ENCODE results near the gene FAM240B. TPM values are rescaled to one million over a fixed set of nuclear protein-coding genes. Genes with fewer than 3 reads are reported as not detected.

FAM240B gene
- total RNA-seq, 1 donor from 2014 or later = not detected

GRCh38 chr9:38707885-38708637 lies 11.9 kb downstream of the FAM240B start:
- ATAC-seq (no peak), DNase-seq (ENCODE audit: missing footprints) (no peak)
- intact Hi-C loops (cut with DNase I) = loop anchor here (5.0 kb wide), 1 partner anchor 66 kb away; no protein-coding TSS in a partner anchor

- DNase-seq (ENCODE audit: missing footprints) = no peak
- intact Hi-C loops (cut with DNase I) = loop anchor here (5.0 kb wide), 1 partner anchor 64 kb away; no protein-coding TSS in a partner anchor
- ATAC-seq = peak; percentile 77
Observed at GRCh38 chr9:38706493-38706892, 13.4 kb downstream of the FAM240B start.

GRCh38 chr9:38705917-38706316 lies 14.0 kb downstream of the FAM240B start:
- DNase-seq (ENCODE audit: missing footprints) (no peak), ATAC-seq (peak; percentile 41)
- intact Hi-C loops (cut with DNase I) = loop anchor here (5.0 kb wide), 1 partner anchor 64 kb away; no protein-coding TSS in a partner anchor

- intact Hi-C loops (cut with DNase I) = no loop called here
- no peak for DNase-seq (ENCODE audit: missing footprints)
- no peak for ATAC-seq
Observed at GRCh38 chr9:38700695-38701094, 19.2 kb downstream of the FAM240B start.

GRCh38 chr9:38699337-38699736 lies 20.6 kb downstream of the FAM240B start:
- intact Hi-C loops (cut with DNase I) = no loop called here
- DNase-seq (ENCODE audit: missing footprints) = no peak
- ATAC-seq = no peak

- ATAC-seq (no peak), DNase-seq (ENCODE audit: missing footprints) (no peak)
- intact Hi-C loops (cut with DNase I) = no loop called here
Observed at GRCh38 chr9:38697776-38698300, 22.1 kb downstream of the FAM240B start.

- no peak for ATAC-seq
- intact Hi-C loops (cut with DNase I) = no loop called here
- DNase-seq (ENCODE audit: missing footprints) = no peak
Observed at GRCh38 chr9:38696999-38697398, 22.9 kb downstream of the FAM240B start.

GRCh38 chr9:38694676-38695075 lies 25.3 kb downstream of the FAM240B start:
- intact Hi-C loops (cut with DNase I) = no loop called here
- no peak for ATAC-seq

GRCh38 chr9:38692707-38693106 lies 27.2 kb downstream of the FAM240B start:
- DNase-seq (ENCODE audit: missing footprints) = no peak
- no peak for ATAC-seq
- intact Hi-C loops (cut with DNase I) = no loop called here

More at GRCh38 chr9:38694676-38695075, 25.3 kb downstream of the FAM240B start:
- no peak for DNase-seq (ENCODE audit: missing footprints)

GRCh38 chr9:38690574-38690973 lies 29.4 kb downstream of the FAM240B start:
- intact Hi-C loops (cut with DNase I) = no loop called here
- DNase-seq (ENCODE audit: missing footprints) (no peak), ATAC-seq (no peak)

GRCh38 chr9:38689678-38690077 lies 30.3 kb downstream of the FAM240B start:
- intact Hi-C loops (cut with DNase I) = no loop called here
- DNase-seq (ENCODE audit: missing footprints) = no peak
- no peak for ATAC-seq

GRCh38 chr9:38687992-38688391 lies 31.9 kb downstream of the FAM240B start:
- ATAC-seq (no peak), DNase-seq (ENCODE audit: missing footprints) (no peak)
- intact Hi-C loops (cut with DNase I) = no loop called here

- ATAC-seq (peak; percentile 43), DNase-seq (ENCODE audit: missing footprints) (peak; percentile 65)
- intact Hi-C loops (cut with DNase I) = no loop called here
Observed at GRCh38 chr9:38687389-38687842, 32.5 kb downstream of the FAM240B start.

GRCh38 chr9:38686933-38687332 lies 33.0 kb downstream of the FAM240B start:
- DNase-seq (ENCODE audit: missing footprints) (no peak), ATAC-seq (peak; percentile 17)
- intact Hi-C loops (cut with DNase I) = no loop called here

- ATAC-seq (peak; percentile 74), DNase-seq (ENCODE audit: missing footprints) (no peak)
- intact Hi-C loops (cut with DNase I) = no loop called here
Observed at GRCh38 chr9:38685535-38685934, 34.4 kb downstream of the FAM240B start.

- intact Hi-C loops (cut with DNase I) = no loop called here
- DNase-seq (ENCODE audit: missing footprints) (no peak), ATAC-seq (no peak)
Observed at GRCh38 chr9:38683336-38683735, 36.6 kb downstream of the FAM240B start.

GRCh38 chr9:38682713-38683112 lies 37.2 kb downstream of the FAM240B start:
- no peak for ATAC-seq
- intact Hi-C loops (cut with DNase I) = no loop called here
- no peak for DNase-seq (ENCODE audit: missing footprints)

GRCh38 chr9:38681747-38682227 lies 38.1 kb downstream of the FAM240B start:
- intact Hi-C loops (cut with DNase I) = no loop called here
- no peak for ATAC-seq
- no peak for DNase-seq (ENCODE audit: missing footprints)

- no peak for DNase-seq (ENCODE audit: missing footprints)
Observed at GRCh38 chr9:38680837-38681445, 39.0 kb downstream of the FAM240B start.

More at GRCh38 chr9:38680837-38681445, 39.0 kb downstream of the FAM240B start:
- intact Hi-C loops (cut with DNase I) = no loop called here
- ATAC-seq = peak; percentile 18
